ENCODE results near the gene SEC14L1. TPM values are rescaled to one million over a fixed set of nuclear protein-coding genes. Genes with fewer than 3 reads are reported as not detected.

SEC14L1 gene
- total and polyA plus RNA-seq, 2 of the 8 experiments (the other 6 are each of a cell fraction or from before 2014, with no cell fraction given): 27.2 to 74.4 TPM

- ChIA-PET CTCF (ENCODE audit: partially characterized antibody) (interaction anchor here (0.8 to 5.7 kb wide), 36 partner anchors 8 to 428 kb away, joined by 3 to 31 read pairs (median 4); no protein-coding TSS in a partner anchor), POLR2A (ENCODE audit: partially characterized antibody) (interaction anchor here (0.9 to 1.4 kb wide), 4 partner anchors 32 to 126 kb away, joined by 3 to 10 read pairs (median 3); no protein-coding TSS in a partner anchor)
- no peak overlapping the region for H4K8ac ChIP-seq (ENCODE audit: extremely low read depth, insufficient read depth, low read length)
- H2BK5ac ChIP-seq (ENCODE audit: low read depth, low read length): no peak overlapping the region
- no peak overlapping the region for H2AK5ac ChIP-seq (ENCODE audit: low read depth, low read length)
- no peak overlapping the region for H2BK12ac ChIP-seq (ENCODE audit: low read depth, low read length)
- no peak overlapping the region for H3K4me3 ChIP-seq (ENCODE audit: extremely low read depth in 1 of 4, insufficient read depth in 2 of 4, low read depth in 3 of 4, low read length in 4 of 4)
- H2AFZ ChIP-seq (ENCODE audit: low read length): no peak overlapping the region
- peaks cover 4% of the 10 kb centered on the region; the same call in 1 of the 2 replicates for H3K23me2 ChIP-seq (ENCODE audit: low read depth, low read length)
- 92% methylated on average over 12 of the region's 12 CpGs; no CpG with 5 or more reads in 1 of the 2 experiments for WGBS, 2 experiments (ENCODE audit: extremely low coverage in 1 of 2, insufficient coverage in 1 of 2, insufficient read length in 1 of 2, insufficient replicate concordance in 2 of 2, low coverage in 1 of 2, low lambda C conversion rate in 2 of 2, missing lambda C conversion rate in 1 of 2)
- H3K27ac ChIP-seq (ENCODE audit: low read depth, low read length): no peak overlapping the region
- no peaks in the 10 kb centered on the region for H3K79me2 ChIP-seq (ENCODE audit: control insufficient read depth in 1 of 2, insufficient read depth in 2 of 2, low read length in 2 of 2)
- H2BK120ac ChIP-seq (replicated peaks; ENCODE audit: low read depth, low read length): no peak overlapping the region
- FAIRE-seq (no peak), DNase-seq (ENCODE audit: low read depth in 1 of 2, low spot score in 2 of 2) (no peak)
- no peak overlapping the region for H3K4me2 ChIP-seq (ENCODE audit: insufficient read depth in 1 of 2, low read depth in 2 of 2, low read length in 2 of 2)
- no peaks in the 10 kb centered on the region; a peak in 1 of 7 replicates for H3K4me1 ChIP-seq (replicated peaks in 1 of 4; ENCODE audit: control insufficient read depth in 3 of 4, insufficient read depth in 4 of 4, low read length in 3 of 4)
- H3K9me3 ChIP-seq (ENCODE audit: insufficient read depth in 2 of 2, low read depth in 1 of 2, low read length in 1 of 2): no peaks in the 10 kb centered on the region
- peaks cover 11 to 37% (median 29%) of the 10 kb centered on the region in 4 experiments for H3K36me3 ChIP-seq (ENCODE audit: control insufficient read depth in 2 of 4, insufficient read depth in 4 of 4, low read length in 3 of 4)
- H4K20me1 ChIP-seq (replicated peaks in 1 of 2; ENCODE audit: control insufficient read depth in 1 of 2, insufficient read depth in 2 of 2, low read length in 2 of 2): peaks cover 0 to 10% of the 10 kb centered on the region in 2 experiments
- no peak overlapping the region for H3K9ac ChIP-seq (replicated peaks in 1 of 4; ENCODE audit: extremely low read depth in 1 of 4, low read depth in 3 of 4, low read length in 3 of 4)
- TF ChIP-seq TAF7 (optimal IDR thresholded peaks at IDR 0.05; ENCODE audit: borderline replicate concordance, low read depth, low read length) (no peak), SIRT6 (IDR thresholded peaks at IDR 0.05; ENCODE audit: low read length) (no peak)
- H3K23ac ChIP-seq (ENCODE audit: insufficient read length): no peak overlapping the region
- no peak overlapping the region for H4K91ac ChIP-seq (replicated peaks; ENCODE audit: insufficient read length, low read length)
- H3K4ac ChIP-seq (replicated peaks; ENCODE audit: insufficient read length, low read depth, low read length): no peak overlapping the region
- H3K18ac ChIP-seq (ENCODE audit: extremely low read depth, low read length): no peak overlapping the region
- no peak overlapping the region for H3K14ac ChIP-seq (ENCODE audit: insufficient read length)
- no peak overlapping the region for H3K56ac ChIP-seq (replicated peaks; ENCODE audit: insufficient read length, low read depth, low read length)
- no peak overlapping the region for H4K5ac ChIP-seq (ENCODE audit: insufficient read length, low read depth, low read length)
- no peaks in the 10 kb centered on the region for H3K27me3 ChIP-seq (replicated peaks in 1 of 4; ENCODE audit: control insufficient read depth in 3 of 4, extremely low read depth in 1 of 4, insufficient read depth in 3 of 4, low read length in 3 of 4)
- no peak overlapping the region for H2BK15ac ChIP-seq (ENCODE audit: low read length)
- no peaks in the 10 kb centered on the region for H3K79me1 ChIP-seq (ENCODE audit: low read depth, low read length)
- H2BK20ac ChIP-seq (ENCODE audit: low read length): no peak overlapping the region
These were observed 73.6 kb downstream of the SEC14L1 start for GRCh38 chr17:77214328-77214727.
